ENCODE results near the gene RTEL1.

DNA sequence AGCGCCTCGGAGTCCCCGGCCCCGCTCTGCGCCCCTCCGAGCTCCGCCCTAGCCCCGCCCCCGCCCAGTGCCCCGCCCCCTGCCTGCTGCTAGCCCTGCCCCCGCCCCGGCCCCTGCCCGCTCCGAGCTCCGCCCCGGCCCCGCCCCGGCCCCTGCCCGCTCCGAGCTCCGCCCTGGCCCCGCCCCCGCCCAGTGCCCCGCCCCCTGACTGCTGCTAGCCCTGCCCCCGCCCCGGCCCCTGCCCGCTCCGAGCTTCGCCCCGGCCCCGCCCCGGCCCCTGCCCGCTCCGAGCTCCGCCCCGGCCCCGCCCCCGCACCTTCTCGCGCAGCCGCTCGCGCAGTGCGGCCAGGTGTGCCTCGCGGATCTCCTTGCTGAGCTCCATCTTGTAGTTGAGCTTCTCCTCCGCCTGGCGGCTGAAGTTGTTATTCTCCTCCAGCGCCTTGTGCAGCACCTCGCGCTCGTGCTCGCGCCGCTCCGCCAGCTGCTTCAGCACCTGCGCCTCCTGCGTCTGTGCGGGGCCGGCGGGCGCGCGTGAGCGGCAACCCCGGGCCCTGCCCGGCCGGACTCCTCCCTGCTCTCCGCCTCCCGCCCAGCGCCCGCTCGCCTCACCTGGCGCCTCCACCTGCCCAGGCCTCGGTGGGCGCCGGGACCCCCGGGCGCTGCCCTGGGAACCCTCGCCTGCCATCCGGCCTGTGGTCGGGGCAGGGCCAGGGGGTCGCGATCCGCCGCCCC is 16.2 kb upstream of the RTEL1 start:
- TF ChIP-seq ZBTB7A (IDR thresholded peaks at IDR 0.05; ENCODE audit: borderline replicate concordance, control insufficient read depth, low read depth, low read length) (peak; percentile 81; the same call in 1 of the 2 replicates), FOXK2 (conservative IDR thresholded peaks at IDR 0.05 in 1 of 2, IDR thresholded peaks at IDR 0.05 in 1 of 2; ENCODE audit: low read depth in 2 of 2) (no peak), MAZ (CRISPR knock-in tag; conservative IDR thresholded peaks at IDR 0.05 in 1 of 2, IDR thresholded peaks at IDR 0.05 in 1 of 2) (peak in 1 of 2 experiments; percentile 74; a peak in 2 of 4 replicates), ARNT (IDR thresholded peaks at IDR 0.05) (no peak), GTF2A2 (tag; IDR thresholded peaks at IDR 0.05) (no peak), NRF1 (conservative IDR thresholded peaks at IDR 0.05 in 1 of 2, IDR thresholded peaks at IDR 0.05 in 1 of 2) (peak; percentile 89 to 91), POLR2A (conservative IDR thresholded peaks at IDR 0.05) (no peak), CREB1 (IDR thresholded peaks at IDR 0.05) (no peak), CREB1 (CRISPR knock-in tag; IDR thresholded peaks at IDR 0.05) (no peak), GABPA (tag; conservative IDR thresholded peaks at IDR 0.05; ENCODE audit: low read depth) (no peak)
- TF ChIP-seq, protein P1, sequence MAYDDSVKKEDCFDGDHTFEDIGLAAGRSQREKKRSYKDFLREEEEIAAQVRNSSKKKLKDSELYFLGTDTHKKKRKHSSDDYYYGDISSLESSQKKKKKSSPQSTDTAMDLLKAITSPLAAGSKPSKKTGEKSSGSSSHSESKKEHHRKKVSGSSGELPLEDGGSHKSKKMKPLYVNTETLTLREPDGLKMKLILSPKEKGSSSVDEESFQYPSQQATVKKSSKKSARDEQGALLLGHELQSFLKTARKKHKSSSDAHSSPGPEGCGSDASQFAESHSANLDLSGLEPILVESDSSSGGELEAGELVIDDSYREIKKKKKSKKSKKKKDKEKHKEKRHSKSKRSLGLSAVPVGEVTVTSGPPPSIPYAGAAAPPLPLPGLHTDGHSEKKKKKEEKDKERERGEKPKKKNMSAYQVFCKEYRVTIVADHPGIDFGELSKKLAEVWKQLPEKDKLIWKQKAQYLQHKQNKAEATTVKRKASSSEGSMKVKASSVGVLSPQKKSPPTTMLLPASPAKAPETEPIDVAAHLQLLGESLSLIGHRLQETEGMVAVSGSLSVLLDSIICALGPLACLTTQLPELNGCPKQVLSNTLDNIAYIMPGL (CRISPR knock-in tag; IDR thresholded peaks at IDR 0.05) = no peak
- TF ChIP-seq, protein P2, sequence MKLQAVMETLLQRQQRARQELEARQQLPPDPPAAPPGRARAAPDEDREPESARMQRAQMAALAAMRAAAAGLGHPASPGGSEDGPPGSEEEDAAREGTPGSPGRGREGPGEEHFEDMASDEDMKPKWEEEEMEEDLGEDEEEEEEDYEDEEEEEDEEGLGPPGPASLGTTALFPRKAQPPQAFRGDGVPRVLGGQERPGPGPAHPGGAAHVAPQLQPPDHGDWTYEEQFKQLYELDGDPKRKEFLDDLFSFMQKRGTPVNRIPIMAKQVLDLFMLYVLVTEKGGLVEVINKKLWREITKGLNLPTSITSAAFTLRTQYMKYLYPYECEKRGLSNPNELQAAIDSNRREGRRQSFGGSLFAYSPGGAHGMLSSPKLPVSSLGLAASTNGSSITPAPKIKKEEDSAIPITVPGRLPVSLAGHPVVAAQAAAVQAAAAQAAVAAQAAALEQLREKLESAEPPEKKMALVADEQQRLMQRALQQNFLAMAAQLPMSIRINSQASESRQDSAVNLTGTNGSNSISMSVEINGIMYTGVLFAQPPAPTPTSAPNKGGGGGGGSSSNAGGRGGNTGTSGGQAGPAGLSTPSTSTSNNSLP (IDR thresholded peaks at IDR 0.05; ENCODE audit: borderline replicate concordance, low read depth, low read length) = no peak
